Stomach (tissue), 4 donors: Measurements from ENCODE around the gene NTHL1.

Experiments used
- EP300 ChIP-seq: sonication (generic); formaldehyde crosslinking; IDR thresholded peaks from one replicate; pipeline ENCODE4 v1.6.1; 2017; ENCODE audit warnings: antibody characterized with exemption
- POLR2A ChIP-seq, 4 donors: fragments of 450-650 bp; IDR thresholded peaks; one replicate each; pipeline ENCODE4 v1.6.1; 2016; ENCODE audit warnings: antibody characterized with exemption in 4 of 4, control low read depth in 2 of 4, mild to moderate bottlenecking in 1 of 4, moderate library complexity in 1 of 4
- POLR2AphosphoS5 ChIP-seq, 3 donors: sonication (generic); formaldehyde crosslinking; IDR thresholded peaks; one replicate each; pipeline ENCODE4 v1.6.1; 2016; ENCODE audit warnings: antibody characterized with exemption in 3 of 3
- TF ChIP-seq, protein P1 (sequence below), 7 experiments: fragments of 450-650 bp in 4 of 7; fragments of 200-600 bp in 3 of 7; sonication (generic) in 3 of 7; IDR thresholded peaks; one replicate each; pipeline ENCODE4 v1.5.1; 2016 to 2019; ENCODE audit warnings: antibody characterized with exemption in 7 of 7, control low read depth in 2 of 7, mild to moderate bottlenecking in 1 of 7

DNA sequence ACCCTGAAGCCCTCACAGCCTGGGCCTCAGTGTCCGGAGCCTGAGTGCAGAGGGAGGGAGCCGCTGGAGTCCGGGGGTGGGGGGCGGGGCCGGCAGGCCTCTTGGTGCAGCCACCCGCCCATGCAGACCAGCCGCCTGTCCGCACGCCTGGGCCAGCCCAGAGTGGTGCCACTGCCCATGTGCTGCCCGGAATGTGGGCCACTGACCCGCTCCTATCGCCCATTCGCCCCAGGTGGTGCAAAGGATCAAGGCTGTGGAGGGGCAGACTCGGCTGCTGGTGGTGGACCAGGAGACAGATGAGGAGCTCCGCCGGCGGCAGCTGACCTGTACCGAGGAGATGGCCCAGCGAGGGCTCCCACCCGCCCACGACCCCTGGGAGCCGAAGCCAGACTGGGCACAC lies 18.3 kb downstream of the NTHL1 start:
- TF ChIP-seq, protein P1, sequence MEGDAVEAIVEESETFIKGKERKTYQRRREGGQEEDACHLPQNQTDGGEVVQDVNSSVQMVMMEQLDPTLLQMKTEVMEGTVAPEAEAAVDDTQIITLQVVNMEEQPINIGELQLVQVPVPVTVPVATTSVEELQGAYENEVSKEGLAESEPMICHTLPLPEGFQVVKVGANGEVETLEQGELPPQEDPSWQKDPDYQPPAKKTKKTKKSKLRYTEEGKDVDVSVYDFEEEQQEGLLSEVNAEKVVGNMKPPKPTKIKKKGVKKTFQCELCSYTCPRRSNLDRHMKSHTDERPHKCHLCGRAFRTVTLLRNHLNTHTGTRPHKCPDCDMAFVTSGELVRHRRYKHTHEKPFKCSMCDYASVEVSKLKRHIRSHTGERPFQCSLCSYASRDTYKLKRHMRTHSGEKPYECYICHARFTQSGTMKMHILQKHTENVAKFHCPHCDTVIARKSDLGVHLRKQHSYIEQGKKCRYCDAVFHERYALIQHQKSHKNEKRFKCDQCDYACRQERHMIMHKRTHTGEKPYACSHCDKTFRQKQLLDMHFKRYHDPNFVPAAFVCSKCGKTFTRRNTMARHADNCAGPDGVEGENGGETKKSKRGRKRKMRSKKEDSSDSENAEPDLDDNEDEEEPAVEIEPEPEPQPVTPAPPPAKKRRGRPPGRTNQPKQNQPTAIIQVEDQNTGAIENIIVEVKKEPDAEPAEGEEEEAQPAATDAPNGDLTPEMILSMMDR (IDR thresholded peaks at IDR 0.05): no peak
- TF ChIP-seq POLR2A (IDR thresholded peaks at IDR 0.05) (no peak), POLR2AphosphoS5 (IDR thresholded peaks at IDR 0.05) (no peak), EP300 (no peak)
